Measurements from ENCODE around the gene PIK3AP1. TPM values are rescaled to one million over a fixed set of nuclear protein-coding genes. Genes with fewer than 3 reads are reported as not detected.
"Not testable (repeated sequence)": the region's sequence is repeated elsewhere in the genome, so short reads cannot be mapped to it uniquely, and the experiment has no call there.

The PIK3AP1 gene
- total RNA-seq, 1 donor from 2014 or later = 6.7 TPM

GRCh38 chr10:96548589-96548988 lies 171.7 kb downstream of the PIK3AP1 start:
- Mint-ChIP-seq H3K27me3 (ENCODE audit: low read depth, unreplicated experiment) (no peaks in the 10 kb centered on the region), H3K4me3 (ENCODE audit: unreplicated experiment) (no peak overlapping the region), H3K36me3 (ENCODE audit: low read depth, unreplicated experiment) (peaks cover 19% of the 10 kb centered on the region), H3K9me3 (ENCODE audit: unreplicated experiment) (no peaks in the 10 kb centered on the region), H3K4me1 (ENCODE audit: low read depth, unreplicated experiment) (peaks cover 2% of the 10 kb centered on the region), H3K27ac (ENCODE audit: unreplicated experiment) (no peak overlapping the region)
- Histone ChIP-seq H3K79me2 (ENCODE audit: insufficient read depth, low read length) (peaks cover 45% of the 10 kb centered on the region), H2AFZ (ENCODE audit: low read depth, low read length) (no peak overlapping the region), H3K9me3 (ENCODE audit: insufficient read depth, low read depth, low read length) (no peaks in the 10 kb centered on the region), H4K20me1 (ENCODE audit: insufficient read depth, low read length) (peaks cover 43% of the 10 kb centered on the region), H3K4me1 (ENCODE audit: insufficient read depth, low read length) (no peaks in the 10 kb centered on the region), H3K36me3 (ENCODE audit: insufficient read depth, low read length) (peaks cover 64% of the 10 kb centered on the region), H3K4me3 (ENCODE audit: insufficient read depth, low read depth, low read length) (no peak overlapping the region), H3K27me3 (ENCODE audit: insufficient read depth, low read length) (no peaks in the 10 kb centered on the region), H3K4me2 (ENCODE audit: low read length) (no peak overlapping the region), H3K9ac (ENCODE audit: low read length) (no peak overlapping the region), H3K27ac (ENCODE audit: low read depth, low read length) (no peak overlapping the region)
- TF ChIP-seq CTCF (IDR thresholded peaks at IDR 0.05; ENCODE audit: insufficient read depth, low read depth, low read length) = no peak
- no peak for TF ChIP-seq EZH2 (IDR thresholded peaks at IDR 0.05; ENCODE audit: insufficient read depth, low read length)
- DNase-seq (ENCODE audit: low read depth) (no peak), FAIRE-seq (no peak)

- not testable (repeated sequence) for H2AFZ ChIP-seq (ENCODE audit: low read depth, low read length); H3K27ac ChIP-seq (ENCODE audit: low read depth, low read length); H3K4me3 ChIP-seq (ENCODE audit: insufficient read depth, low read depth, low read length); FAIRE-seq; DNase-seq (ENCODE audit: low read depth); H3K9ac ChIP-seq (ENCODE audit: low read length); H3K9me3 Mint-ChIP-seq (ENCODE audit: unreplicated experiment); H3K4me2 ChIP-seq (ENCODE audit: low read length); H3K4me3 Mint-ChIP-seq (ENCODE audit: unreplicated experiment); H3K27me3 Mint-ChIP-seq (ENCODE audit: low read depth, unreplicated experiment); H3K27me3 ChIP-seq (ENCODE audit: insufficient read depth, low read length); H3K27ac Mint-ChIP-seq (ENCODE audit: unreplicated experiment); H3K9me3 ChIP-seq (ENCODE audit: insufficient read depth, low read depth, low read length); H3K4me1 Mint-ChIP-seq (ENCODE audit: low read depth, unreplicated experiment); H3K4me1 ChIP-seq (ENCODE audit: insufficient read depth, low read length)
- H3K36me3 Mint-ChIP-seq (ENCODE audit: low read depth, unreplicated experiment) = peaks cover 21% of the 10 kb centered on the region
- H4K20me1 ChIP-seq (ENCODE audit: insufficient read depth, low read length) = peaks cover 49% of the 10 kb centered on the region
- peaks cover 47% of the 10 kb centered on the region for H3K79me2 ChIP-seq (ENCODE audit: insufficient read depth, low read length)
- H3K36me3 ChIP-seq (ENCODE audit: insufficient read depth, low read length) = peaks cover 57% of the 10 kb centered on the region
Observed at GRCh38 chr10:96545558-96545957, 174.8 kb downstream of the PIK3AP1 start.

Other genes starting within 250 kb of the PIK3AP1 start
- gene TLL2, start 206.6 kb downstream of the PIK3AP1 start, total RNA-seq = 7.6 and 9.6 TPM in 2 replicates
- gene TM9SF3, start 133.5 kb downstream of the PIK3AP1 start, total RNA-seq = 198 and 200 TPM in 2 replicates
- gene LCOR, start 111.8 kb upstream of the PIK3AP1 start, total RNA-seq = 72.0 and 72.8 TPM in 2 replicates

All from astrocyte (in vitro differentiated cells and primary cell).